PC-3 (cell line): ENCODE results near the gene ANKRD52. TPM values are rescaled to one million over a fixed set of nuclear protein-coding genes. Genes with fewer than 3 reads are reported as not detected.

Experiments
- ATAC-seq: fragments of 200-7000 bp; cut with Tn5 transposase; 2 replicates; pipeline ENCODE4 v1.9.1; 2020; ENCODE audit warnings: mild to moderate bottlenecking, moderate library complexity
- BruUV-seq: library from RNA; stranded (reverse); fragments of 400-500 nt; replicated peaks from 2 replicates; lab custom pipeline; 2021; lab: Mats Ljungman, UMichigan
- CTCF ChIA-PET: fragments of 300-600 bp; sonication (Branson Sonifier 250); formaldehyde crosslinking; loops from one replicate; lab custom pipeline; 2022; ENCODE audit warnings: antibody characterized with exemption; lab: Charles Lee
- POLR2A ChIA-PET: fragments of 300-600 bp; sonication (Branson Sonifier 250); formaldehyde crosslinking; loops from one replicate; lab custom pipeline; 2022; ENCODE audit warnings: antibody characterized with exemption; ENCODE audit not compliant: unreplicated experiment; lab: Charles Lee
- DNase-seq: peaks from one replicate; pipeline ENCODE4 v3.0.0-alpha.2; 2015
- H2AFZ ChIP-seq: fragments of 300-600 bp; sonication (generic); 2 replicates; pipeline ENCODE4 v1.6.0; 2016; ENCODE audit warnings: antibody characterized with exemption, low read length
- H3F3A ChIP-seq: fragments of 300-600 bp; sonication (generic); one replicate; pipeline ENCODE4 v1.6.0; 2017; ENCODE audit warnings: antibody characterized with exemption, low read length, control low read depth, mild to moderate bottlenecking; ENCODE audit not compliant: unreplicated experiment
- H3K27ac ChIP-seq: fragments of 300-600 bp; sonication (generic); 2 replicates; pipeline ENCODE4 v1.5.1; 2016; ENCODE audit warnings: mild to moderate bottlenecking, low read length
- H3K27me3 ChIP-seq: fragments of 300-600 bp; sonication (generic); 2 replicates; pipeline ENCODE4 v1.6.1; 2016; ENCODE audit warnings: low read length, mixed read lengths
- H3K36me3 ChIP-seq: fragments of 300-600 bp; sonication (generic); 2 replicates; pipeline ENCODE4 v1.6.1; 2016; ENCODE audit warnings: low read depth, mixed run types, low read length, mixed read lengths
- H3K4me1 ChIP-seq: fragments of 300-600 bp; sonication (generic); 2 replicates; pipeline ENCODE4 v1.5.1; 2016; ENCODE audit warnings: low read length; ENCODE audit not compliant: insufficient read depth
- H3K4me2 ChIP-seq: fragments of 300-600 bp; sonication (generic); 2 replicates; pipeline ENCODE4 v1.6.0; 2016; ENCODE audit warnings: low read length
- H3K4me3 ChIP-seq: fragments of 300-600 bp; sonication (generic); 2 replicates; pipeline ENCODE4 v1.5.1; 2016; ENCODE audit warnings: mild to moderate bottlenecking, low read length, mixed read lengths
- H3K79me2 ChIP-seq: fragments of 300-600 bp; sonication (generic); 2 replicates; pipeline ENCODE4 v1.6.1; 2017; ENCODE audit warnings: low read length, mixed read lengths
- H3K9ac ChIP-seq: fragments of 300-600 bp; sonication (generic); 2 replicates; pipeline ENCODE4 v1.6.0; 2016; ENCODE audit warnings: mild to moderate bottlenecking, low read length
- H3K9me2 ChIP-seq: fragments of 300-600 bp; sonication (generic); replicated peaks from 2 replicates; pipeline ENCODE4 v1.6.1; 2016; ENCODE audit warnings: mixed run types, low read length, mixed read lengths
- H3K9me3 ChIP-seq: fragments of 300-600 bp; sonication (generic); 2 replicates; pipeline ENCODE4 v1.6.1; 2016; ENCODE audit warnings: low read length, mixed read lengths
- H4K20me1 ChIP-seq: fragments of 300-600 bp; sonication (generic); 2 replicates; pipeline ENCODE4 v1.6.1; 2016; ENCODE audit warnings: low read length, mixed read lengths
- CTCF ChIP-seq: fragments of 300-600 bp; sonication (generic); conservative IDR thresholded peaks from 2 replicates; pipeline ENCODE4 v1.5.1; 2017; ENCODE audit warnings: antibody characterized with exemption, low read depth, mild to moderate bottlenecking, low read length
- EZH2 ChIP-seq: fragments of 300-600 bp; sonication (generic); IDR thresholded peaks from one replicate; pipeline ENCODE4 v1.6.1; 2017; ENCODE audit warnings: antibody characterized with exemption, mild to moderate bottlenecking, low read length; ENCODE audit not compliant: unreplicated experiment
- EZH2phosphoT487 ChIP-seq: fragments of 300-600 bp; sonication (generic); IDR thresholded peaks from 2 replicates; pipeline ENCODE4 v1.6.1; 2018; ENCODE audit warnings: mild to moderate bottlenecking, antibody characterized with exemption, low read length, borderline replicate concordance
- intact Hi-C: fragments of 100-400 bp; cut with micrococcal nuclease; formaldehyde crosslinking; loops from 2 replicates; pipeline ENCODE4 v1.9.0; 2023
- total RNA-seq: library from RNA; depleted of rRNA; stranded (reverse); fragments of >200 nt; gene quantifications from 2 replicates; pipeline ENCODE4 v1.2.3, GENCODE V29; 2014

The ANKRD52 gene
- total RNA-seq, 1 experiment from 2014 or later, result 19.1 TPM

GRCh38 chr12:56189918-56190694 lies 68.1 kb downstream of the ANKRD52 start:
- peak overlapping the region; percentile 97 for H3K4me2 ChIP-seq
- H3K79me2 ChIP-seq, result peaks cover 30% of the 10 kb centered on the region
- H2AFZ ChIP-seq, result peak overlapping the region; percentile 98
- DNase-seq (peak; percentile 96), ATAC-seq (peak; percentile 48)
- POLR2A ChIA-PET, result interaction anchor here (0.6 to 1.0 kb wide), 5 partner anchors 15 to 72 kb away, joined by 3 to 18 read pairs (median 4); partner anchors contain the start of gene ZC3H10
- TF ChIP-seq CTCF (no peak; the same call in 1 of the 2 replicates), EZH2phosphoT487 (no peak), EZH2 (no peak)
- H3K4me3 ChIP-seq, result peak overlapping the region; percentile 77
- no peaks in the 10 kb centered on the region for H4K20me1 ChIP-seq
- peak overlapping the region; percentile 41 for H3K27ac ChIP-seq
- peaks cover 3% of the 10 kb centered on the region; the same call in 1 of the 2 replicates for H3K36me3 ChIP-seq
- H3K9me3 ChIP-seq, result no peaks in the 10 kb centered on the region
- H3F3A ChIP-seq, result no peaks in the 10 kb centered on the region
- no peaks in the 10 kb centered on the region for H3K27me3 ChIP-seq
- H3K9ac ChIP-seq, result peak overlapping the region; percentile 73
- CTCF ChIA-PET, result interaction anchor here (0.6 to 2.6 kb wide), 8 partner anchors 11 to 331 kb away, joined by 3 to 37 read pairs (median 4); partner anchors contain the start of genes ESYT1, RBMS2, RNF41 and ZC3H10
- no peaks in the 10 kb centered on the region for H3K9me2 ChIP-seq
- peaks cover 21% of the 10 kb centered on the region for H3K4me1 ChIP-seq
- BruUV-seq, result TSS peak; percentile 69
- intact Hi-C loops, result loop anchor here (1.0 to 10.0 kb wide), 4 partner anchors 31 to 275 kb away; partner anchors contain the start of genes MYL6 and SPRYD4

DNA sequence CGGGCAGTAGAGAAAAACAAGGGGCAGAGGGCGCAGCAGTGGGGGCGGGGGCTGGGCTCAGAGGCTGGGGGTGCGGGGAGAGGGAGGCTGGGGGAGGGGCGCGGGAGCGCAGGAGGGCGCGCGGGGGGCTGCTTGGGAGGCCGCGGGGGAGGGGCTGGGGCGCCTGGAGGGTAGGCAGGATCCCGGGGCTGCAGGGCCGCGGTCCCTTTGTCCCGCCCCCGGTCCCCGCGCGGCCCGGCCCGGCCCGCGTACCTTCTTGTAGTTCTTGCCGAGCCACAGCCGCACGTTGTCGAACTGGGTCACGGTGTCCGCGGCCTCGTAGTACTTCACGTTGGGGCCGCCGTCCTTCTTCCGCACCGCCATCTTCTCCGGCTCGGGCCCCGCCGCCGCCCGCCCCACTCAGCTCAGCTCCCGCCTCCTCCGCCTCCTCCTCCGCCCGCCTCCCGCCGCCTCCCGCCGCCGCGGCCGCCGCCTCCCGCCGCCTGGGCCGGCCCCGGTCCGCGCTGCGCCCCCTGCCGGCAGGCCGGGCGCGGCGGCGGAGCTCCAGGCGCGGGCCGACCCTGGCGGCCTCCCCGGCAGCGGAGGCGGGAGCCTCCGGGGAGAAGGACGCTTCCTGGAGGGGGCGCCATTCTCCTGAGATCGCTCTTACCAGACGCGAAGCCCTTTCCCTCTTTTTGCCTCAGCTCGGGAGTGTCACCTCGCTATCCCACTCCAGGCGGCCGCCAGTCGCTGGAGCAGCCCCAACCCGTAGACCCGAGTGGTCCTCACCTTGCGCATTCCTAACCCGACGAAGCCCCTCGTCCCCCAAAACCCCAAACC lies 68.9 kb downstream of the ANKRD52 start, which contains the start of gene SMARCC2:
SMARCC2 (minus strand) TSS at position 385 of the 819 bp plus-strand sequence; CDS start at position 363, 22 bp downstream.
- POLR2A ChIA-PET, result interaction anchor here (0.7 to 1.0 kb wide), 4 partner anchors 16 to 71 kb away, joined by 3 to 7 read pairs (median 4); partner anchors contain the start of gene ZC3H10

More for the DNA sequence above, 68.9 kb downstream of the ANKRD52 start, which contains the start of gene SMARCC2:
- Histone ChIP-seq H3K27me3 (no peaks in the 10 kb centered on the region), H3K4me1 (peaks cover 21% of the 10 kb centered on the region), H3K9me3 (no peaks in the 10 kb centered on the region), H3K4me2 (peak within 1 kb of the TSS; percentile 97), H3K79me2 (peaks cover 30% of the 10 kb centered on the region), H4K20me1 (no peaks in the 10 kb centered on the region), H3K36me3 (peaks cover 10% of the 10 kb centered on the region), H2AFZ (peak within 1 kb of the TSS; percentile 98), H3K9me2 (no peaks in the 10 kb centered on the region), H3K27ac (peak within 1 kb of the TSS; percentile 41), H3K9ac (peak within 1 kb of the TSS; percentile 75), H3F3A (no peaks in the 10 kb centered on the region), H3K4me3 (peak within 1 kb of the TSS; percentile 94)
- intact Hi-C loops, result loop anchor here (1.0 to 2.0 kb wide), 3 partner anchors 31 to 70 kb away; partner anchors contain the start of gene MYL6
- ATAC-seq, result peak; percentile 86
- BruUV-seq, result no TSS peak
- DNase-seq, result peak; percentile 93
- CTCF ChIA-PET, result interaction anchor here (0.6 to 2.6 kb wide), 11 partner anchors 12 to 332 kb away, joined by 3 to 37 read pairs (median 4); partner anchors contain the start of genes ESYT1, RBMS2, RNF41 and ZC3H10
- no peak for TF ChIP-seq EZH2phosphoT487
- peak; percentile 65 for TF ChIP-seq CTCF
- no peak for TF ChIP-seq EZH2
